SU-DHL-6 (cell line): ENCODE results near the gene TCTN2.

Experiments used
- H2AFZ ChIP-seq: fragments of 200-600 bp; sonication (generic); 2 replicates; pipeline ENCODE4 v1.6.1; 2014; ENCODE audit warnings: low read depth, mild to moderate bottlenecking, moderate library complexity, mixed read lengths, antibody characterized with exemption, low read length; ENCODE audit not compliant: severe bottlenecking
- H3F3A ChIP-seq: fragments of 200-600 bp; shearing (Covaris generic); 2 replicates; pipeline ENCODE4 v1.6.0; 2016; ENCODE audit warnings: antibody characterized with exemption, mild to moderate bottlenecking; ENCODE audit not compliant: insufficient read depth
- H3K27ac ChIP-seq: fragments of 200-600 bp; sonication (generic); 2 replicates; pipeline ENCODE4 v1.5.1; 2016; ENCODE audit warnings: low read depth, mild to moderate bottlenecking, low read length, moderate library complexity, mixed read lengths
- H3K27me3 ChIP-seq: fragments of 200-600 bp; sonication (generic), shearing (Covaris generic); 2 replicates; pipeline ENCODE4 v1.6.0; 2014; ENCODE audit warnings: mild to moderate bottlenecking, low read length
- H3K36me3 ChIP-seq: fragments of 200-600 bp; sonication (generic); 2 replicates; pipeline ENCODE4 v1.6.1; 2014; ENCODE audit warnings: mild to moderate bottlenecking, low read length, mixed read lengths
- H3K4me2 ChIP-seq: fragments of 300-600, 200-600 bp; shearing (Covaris generic), sonication (generic); 2 replicates; pipeline ENCODE4 v1.6.0; 2014; ENCODE audit warnings: low read length, low read depth, mild to moderate bottlenecking; ENCODE audit not compliant: poor library complexity, severe bottlenecking
- H3K4me3 ChIP-seq: fragments of 200-600 bp; sonication (generic); 2 replicates; pipeline ENCODE4 v1.5.1; 2014; ENCODE audit warnings: antibody characterized with exemption, low read length, mild to moderate bottlenecking, mixed read lengths; ENCODE audit not compliant: insufficient read depth, poor library complexity, severe bottlenecking
- H3K79me2 ChIP-seq: fragments of 200-600 bp; sonication (generic); 2 replicates; pipeline ENCODE4 v1.6.1; 2014; ENCODE audit warnings: mild to moderate bottlenecking, low read length, moderate library complexity; ENCODE audit not compliant: insufficient read depth
- H3K9ac ChIP-seq: fragments of 200-600 bp; sonication (generic); 2 replicates; pipeline ENCODE4 v1.7.0; 2014; ENCODE audit warnings: mild to moderate bottlenecking, low read length
- H3K9me2 ChIP-seq: fragments of 200-600 bp; sonication (generic); replicated peaks from 2 replicates; pipeline ENCODE4 v1.6.1; 2014; ENCODE audit warnings: low read length; ENCODE audit not compliant: insufficient read depth
- H3K9me3 ChIP-seq: fragments of 200-600 bp; sonication (generic); 2 replicates; pipeline ENCODE4 v1.6.1; 2014; ENCODE audit warnings: low read length, mixed read lengths; ENCODE audit not compliant: insufficient read depth
- H4K20me1 ChIP-seq: fragments of 200-600 bp; sonication (generic); 2 replicates; pipeline ENCODE4 v1.6.1; 2014; ENCODE audit warnings: low read depth, mild to moderate bottlenecking, antibody characterized with exemption, low read length, moderate library complexity, mixed read lengths
- EZH2phosphoT487 ChIP-seq: fragments of 200-600 bp; sonication (generic), shearing (Covaris generic); conservative IDR thresholded peaks from 2 replicates; pipeline ENCODE4 v1.6.1; 2018; ENCODE audit warnings: mild to moderate bottlenecking, antibody characterized with exemption, low read length, moderate library complexity, mixed read lengths
- TF ChIP-seq, protein P1 (sequence below): fragments of 200-600 bp; sonication (generic); IDR thresholded peaks from one replicate; pipeline ENCODE4 v1.5.1; 2017; ENCODE audit warnings: antibody characterized with exemption, mild to moderate bottlenecking, low read length, moderate library complexity; ENCODE audit not compliant: insufficient read depth, poor library complexity, severe bottlenecking

The TCTN2 gene

DNA sequence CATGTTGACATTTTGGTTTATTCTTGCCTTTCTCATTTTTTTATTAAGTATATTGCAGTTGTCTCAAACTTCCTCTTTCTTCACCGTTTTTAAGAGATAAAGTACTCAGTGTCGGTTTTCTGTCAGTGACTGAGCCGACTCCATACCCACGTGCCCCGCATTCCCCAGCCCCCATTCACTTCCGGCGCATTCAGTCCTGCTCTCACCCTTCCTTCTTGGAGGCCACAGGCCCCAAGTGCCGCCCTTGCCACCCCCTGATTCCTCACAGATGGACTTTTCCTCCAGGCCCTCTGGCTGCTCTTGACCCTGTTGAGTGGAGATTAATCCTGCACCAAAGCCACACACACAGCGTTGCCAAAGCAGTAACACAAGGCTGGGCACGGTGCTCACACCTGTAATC lies 72.1 kb downstream of the TCTN2 start:
- Histone ChIP-seq H3K9me2 (no peaks in the 10 kb centered on the region), H3K9me3 (no peaks in the 10 kb centered on the region), H3F3A (no peaks in the 10 kb centered on the region), H3K9ac (no peak overlapping the region), H3K79me2 (no peaks in the 10 kb centered on the region), H3K4me2 (no peak overlapping the region), H2AFZ (no peak overlapping the region), H3K36me3 (peaks cover 6% of the 10 kb centered on the region), H3K27ac (no peak overlapping the region), H4K20me1 (no peaks in the 10 kb centered on the region), H3K4me3 (no peak overlapping the region), H3K27me3 (no peaks in the 10 kb centered on the region)
- TF ChIP-seq, protein P1, sequence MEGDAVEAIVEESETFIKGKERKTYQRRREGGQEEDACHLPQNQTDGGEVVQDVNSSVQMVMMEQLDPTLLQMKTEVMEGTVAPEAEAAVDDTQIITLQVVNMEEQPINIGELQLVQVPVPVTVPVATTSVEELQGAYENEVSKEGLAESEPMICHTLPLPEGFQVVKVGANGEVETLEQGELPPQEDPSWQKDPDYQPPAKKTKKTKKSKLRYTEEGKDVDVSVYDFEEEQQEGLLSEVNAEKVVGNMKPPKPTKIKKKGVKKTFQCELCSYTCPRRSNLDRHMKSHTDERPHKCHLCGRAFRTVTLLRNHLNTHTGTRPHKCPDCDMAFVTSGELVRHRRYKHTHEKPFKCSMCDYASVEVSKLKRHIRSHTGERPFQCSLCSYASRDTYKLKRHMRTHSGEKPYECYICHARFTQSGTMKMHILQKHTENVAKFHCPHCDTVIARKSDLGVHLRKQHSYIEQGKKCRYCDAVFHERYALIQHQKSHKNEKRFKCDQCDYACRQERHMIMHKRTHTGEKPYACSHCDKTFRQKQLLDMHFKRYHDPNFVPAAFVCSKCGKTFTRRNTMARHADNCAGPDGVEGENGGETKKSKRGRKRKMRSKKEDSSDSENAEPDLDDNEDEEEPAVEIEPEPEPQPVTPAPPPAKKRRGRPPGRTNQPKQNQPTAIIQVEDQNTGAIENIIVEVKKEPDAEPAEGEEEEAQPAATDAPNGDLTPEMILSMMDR, result no peak
- TF ChIP-seq EZH2phosphoT487, result no peak

DNA sequence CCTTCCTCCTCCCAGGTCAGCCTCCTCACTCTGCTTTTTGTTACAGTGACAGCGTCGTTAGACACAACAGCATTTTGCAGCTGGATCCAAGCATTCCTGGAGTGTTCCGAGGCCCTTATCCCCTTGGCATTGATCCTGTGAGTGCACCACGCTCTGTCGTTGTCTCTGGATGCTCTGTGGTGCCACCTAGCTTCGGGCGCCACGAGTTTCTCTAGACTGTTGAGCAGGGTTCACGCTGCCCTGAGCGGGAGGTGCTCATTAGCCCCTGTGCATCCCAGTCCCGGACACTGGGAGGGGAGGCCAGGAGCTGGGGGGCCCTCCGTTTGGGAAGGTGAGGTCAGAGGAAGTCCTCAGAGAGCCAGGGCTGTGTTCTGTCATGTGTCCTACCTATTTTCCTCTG lies 73.9 kb downstream of the TCTN2 start:
- no peaks in the 10 kb centered on the region for H3K9me3 ChIP-seq
- H3F3A ChIP-seq, result no peaks in the 10 kb centered on the region
- H3K4me2 ChIP-seq, result no peak overlapping the region
- no peak overlapping the region for H3K27ac ChIP-seq
- H3K9me2 ChIP-seq, result no peaks in the 10 kb centered on the region
- H3K4me3 ChIP-seq, result no peak overlapping the region
- H3K36me3 ChIP-seq, result peaks cover 5% of the 10 kb centered on the region
- no peak overlapping the region for H3K9ac ChIP-seq
- TF ChIP-seq, protein P1, result no peak
- no peak for TF ChIP-seq EZH2phosphoT487
- no peak overlapping the region for H2AFZ ChIP-seq
- H3K27me3 ChIP-seq, result no peaks in the 10 kb centered on the region
- no peaks in the 10 kb centered on the region for H4K20me1 ChIP-seq
- H3K79me2 ChIP-seq, result no peaks in the 10 kb centered on the region

DNA sequence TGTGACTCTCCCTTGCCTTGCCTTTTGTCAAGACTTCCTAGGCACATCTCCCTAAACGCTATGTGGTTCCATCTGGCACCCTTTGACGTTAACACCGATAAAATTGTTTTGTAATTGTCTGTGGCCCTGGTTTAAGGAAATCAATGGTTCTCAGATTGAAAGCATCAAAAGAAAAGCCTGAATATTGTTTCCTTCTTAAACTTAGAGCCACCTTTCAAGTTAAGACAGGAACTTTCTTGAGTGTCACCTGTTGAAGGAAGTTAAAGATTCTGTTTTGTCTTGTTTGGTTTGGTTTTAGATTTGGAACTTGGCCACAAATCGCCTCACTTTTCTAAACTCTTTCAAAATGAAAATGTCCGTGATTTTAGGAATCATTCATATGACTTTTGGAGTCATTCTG lies 76.4 kb downstream of the TCTN2 start:
- H2AFZ ChIP-seq, result no peak overlapping the region
- H4K20me1 ChIP-seq, result no peaks in the 10 kb centered on the region
- TF ChIP-seq, protein P1, result no peak
- peaks cover 5% of the 10 kb centered on the region for H3K36me3 ChIP-seq
- H3K4me2 ChIP-seq, result no peak overlapping the region
- H3F3A ChIP-seq, result no peaks in the 10 kb centered on the region
- H3K9me2 ChIP-seq, result no peaks in the 10 kb centered on the region
- no peak overlapping the region for H3K27ac ChIP-seq
- H3K9ac ChIP-seq, result no peak overlapping the region
- H3K27me3 ChIP-seq, result no peaks in the 10 kb centered on the region
- no peaks in the 10 kb centered on the region for H3K9me3 ChIP-seq
- no peak overlapping the region for H3K4me3 ChIP-seq
- no peaks in the 10 kb centered on the region for H3K79me2 ChIP-seq

DNA sequence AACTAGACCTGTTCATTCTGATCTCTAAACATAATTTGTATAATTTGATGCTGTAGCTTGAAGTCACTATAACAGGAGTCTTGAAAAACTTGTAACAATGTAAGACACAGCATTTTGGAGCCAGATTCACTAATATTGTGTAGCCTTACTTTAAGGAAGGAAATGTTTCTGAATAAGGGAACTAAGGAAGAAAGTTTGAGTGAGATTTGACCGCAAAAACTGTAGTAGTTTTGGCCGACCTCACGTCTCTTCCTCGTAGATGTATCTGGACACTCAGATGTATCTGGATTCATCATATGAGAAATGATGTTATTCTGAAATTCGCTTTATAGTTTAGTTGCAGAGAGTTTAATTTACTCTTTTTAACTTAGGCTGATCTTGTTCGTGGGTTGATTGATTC lies 77.2 kb downstream of the TCTN2 start:
- Histone ChIP-seq H3K9ac (no peak overlapping the region), H3K36me3 (peaks cover 5% of the 10 kb centered on the region), H3K4me2 (no peak overlapping the region), H3K27me3 (no peaks in the 10 kb centered on the region), H3K79me2 (no peaks in the 10 kb centered on the region), H3K9me3 (no peaks in the 10 kb centered on the region), H3F3A (no peaks in the 10 kb centered on the region), H3K4me3 (no peak overlapping the region), H2AFZ (no peak overlapping the region), H4K20me1 (no peaks in the 10 kb centered on the region), H3K9me2 (no peaks in the 10 kb centered on the region), H3K27ac (no peak overlapping the region)
- TF ChIP-seq, protein P1, result no peak
